Measurements from ENCODE around the gene SMPD3. TPM values are rescaled to one million over a fixed set of nuclear protein-coding genes. Genes with fewer than 3 reads are reported as not detected.

Gene SMPD3
- total and polyA plus RNA-seq, 2 of the 8 experiments (the other 6 are each of a cell fraction or from before 2014, with no cell fraction given), result 0.39 to 1.3 TPM

DNA sequence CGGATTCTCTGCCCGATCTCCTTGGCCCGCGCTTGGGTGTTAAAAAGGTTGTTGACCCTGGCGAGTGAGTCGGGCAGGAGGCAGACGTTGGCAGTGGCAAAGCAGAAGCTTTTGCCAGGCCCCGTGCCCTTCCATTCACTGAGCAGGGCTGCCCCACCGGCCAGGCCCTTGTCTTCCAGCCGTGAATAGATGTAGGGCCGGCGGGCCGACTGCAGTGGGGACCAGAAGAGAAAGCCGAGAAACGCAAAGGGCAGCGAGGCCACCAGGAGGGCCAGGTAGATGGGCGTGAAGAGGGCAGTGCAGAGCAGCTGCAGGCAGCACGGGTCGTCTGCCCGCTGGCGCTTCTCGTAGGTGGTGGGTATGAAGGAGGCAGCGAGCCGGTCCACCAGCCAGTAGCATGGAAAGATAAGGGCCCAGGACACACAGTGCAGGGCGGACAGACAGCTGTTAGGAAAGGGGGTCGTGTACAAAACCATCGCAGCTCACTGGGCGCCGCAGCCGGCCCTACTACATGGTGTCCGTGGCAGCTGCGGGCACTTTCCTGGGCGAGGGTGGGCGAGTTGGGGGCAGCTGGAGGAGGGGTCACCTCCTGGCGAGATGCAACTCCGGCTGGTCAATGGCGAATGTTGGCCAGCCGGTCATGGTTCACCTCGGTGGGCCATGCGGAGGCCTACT is 76.5 kb downstream of the SMPD3 start (continued):
- TF ChIP-seq KDM4A (IDR thresholded peaks at IDR 0.05; ENCODE audit: low read depth, low read length, severe bottlenecking) (no peak), RXRA (IDR thresholded peaks at IDR 0.05; ENCODE audit: insufficient read depth, low read depth, low read length) (no peak), NRF1 (IDR thresholded peaks at IDR 0.05; ENCODE audit: low read depth, low read length) (no peak), TEAD4 (IDR thresholded peaks at IDR 0.05; ENCODE audit: low read depth, low read length) (no peak), EZH2 (IDR thresholded peaks at IDR 0.05; ENCODE audit: low read depth, low read length, severe bottlenecking) (no peak), ZNF274 (IDR thresholded peaks at IDR 0.05; ENCODE audit: borderline replicate concordance, extremely low read depth, low read length) (no peak)
